C4-2B (cell line): ENCODE data around the gene FDXR.
A peak's percentile ranks its signal among the peaks of the same experiment; 100 is the strongest.

ENCODE experiments used
- H3K27ac ChIP-seq: fragments of 450-650 bp; 2 replicates; pipeline ENCODE4 v1.5.1; 2017
- CTCF ChIP-seq: fragments of 450-650 bp; conservative IDR thresholded peaks from 2 replicates; pipeline ENCODE4 v1.5.1; 2017; ENCODE audit warnings: mild to moderate bottlenecking
- ZFX ChIP-seq: fragments of 450-650 bp; IDR thresholded peaks from 2 replicates; pipeline ENCODE4 v1.6.1; 2017

FDXR gene

GRCh38 chr17:74866198-74866835 is 6.5 kb downstream of the FDXR start:
- no peak overlapping the region for H3K27ac ChIP-seq
- TF ChIP-seq ZFX, result no peak
- TF ChIP-seq CTCF, result no peak

GRCh38 chr17:74865504-74866197 is 7.1 kb downstream of the FDXR start:
- H3K27ac ChIP-seq, result no peak overlapping the region
- TF ChIP-seq ZFX (no peak), CTCF (no peak)

- TF ChIP-seq ZFX (no peak), CTCF (peak; percentile 97)
Measured at GRCh38 chr17:74864866-74865395, 7.9 kb downstream of the FDXR start.

GRCh38 chr17:74864297-74864865 is 8.4 kb downstream of the FDXR start:
- H3K27ac ChIP-seq, result no peak overlapping the region
- TF ChIP-seq CTCF (no peak), ZFX (no peak)

More at GRCh38 chr17:74864866-74865395, 7.9 kb downstream of the FDXR start:
- no peak overlapping the region for H3K27ac ChIP-seq

GRCh38 chr17:74863420-74864296 is 9.1 kb downstream of the FDXR start:
- no peak for TF ChIP-seq CTCF
- no peak for TF ChIP-seq ZFX
- H3K27ac ChIP-seq, result no peak overlapping the region

GRCh38 chr17:74862919-74863318 is 9.9 kb downstream of the FDXR start:
- H3K27ac ChIP-seq, result no peak overlapping the region
- no peak for TF ChIP-seq ZFX
- no peak for TF ChIP-seq CTCF
